A549 (cell line): ENCODE data around the gene NIPAL3. TPM values are rescaled to one million over a fixed set of nuclear protein-coding genes. Genes with fewer than 3 reads are reported as not detected.

Source experiments
- ATAC-seq, 2 experiments: fragments of 200-7000 bp in 1 of 2; fragments of >200 bp in 1 of 2; cut with Nextera tagmentation in 1 of 2; cut with Tn5 transposase in 1 of 2; 3 replicates each; pipeline versions ENCODE4 v1.8.0 to v1.9.1; 2018 to 2020; ENCODE audit warnings: mild to moderate bottlenecking in 1 of 2, moderate library complexity in 1 of 2
- CTCF ChIA-PET: fragments of 300-600 bp; sonication (Branson Sonifier 250); formaldehyde crosslinking; extraction: SDS; loops from one replicate; lab custom pipeline; 2021; ENCODE audit warnings: antibody characterized with exemption, inconsistent platforms; lab: Yijun Ruan, JAX
- POLR2A ChIA-PET: fragments of 350-600 bp; formaldehyde crosslinking; extraction: SDS; loops from one replicate; lab custom pipeline; 2021; ENCODE audit warnings: antibody characterized with exemption, inconsistent platforms; lab: Yijun Ruan, JAX
- DNase-seq, 2 experiments: peaks; one replicate each; pipeline versions ENCODE4 v3.0.0 to v3.0.0-alpha.2; 2011 to 2016; ENCODE audit warnings: low read depth in 1 of 2, low spot score in 1 of 2
- FAIRE-seq: peaks from 2 replicates; lab custom pipeline; 2011; peaks lifted over from hg19 to GRCh38; lab: Jason Lieb, UNC
- H3K27ac ChIP-seq, 2 experiments: fragments of >200 bp; sonication (Bioruptor Twin); formaldehyde crosslinking; 3 replicates each; pipeline ENCODE4 v1.5.1; 2016 to 2017
- H3K4me1 ChIP-seq: fragments of >200 bp; sonication (Bioruptor Twin); formaldehyde crosslinking; 3 replicates; pipeline ENCODE4 v1.6.1; 2016
- H3K4me2 ChIP-seq: fragments of >200 bp; sonication (Bioruptor Twin); formaldehyde crosslinking; 3 replicates; pipeline ENCODE4 v1.6.1; 2016
- H3K4me3 ChIP-seq: fragments of >200 bp; sonication (Bioruptor Twin); formaldehyde crosslinking; 3 replicates; pipeline ENCODE4 v1.5.1; 2016
- H3K9me3 ChIP-seq: fragments of >200 bp; sonication (Bioruptor Twin); formaldehyde crosslinking; 3 replicates; pipeline ENCODE4 v1.6.1; 2016
- CEBPB ChIP-seq, 2 experiments: fragments of >200 bp in 1 of 2; sonication (Bioruptor Twin) in 1 of 2; formaldehyde crosslinking in 1 of 2; IDR thresholded peaks; 2 replicates each; pipeline ENCODE4 v1.6.1; 2012 to 2016
- EHF ChIP-seq: fragments of 250-450 bp; sonication (Bioruptor Pico); IDR thresholded peaks from 2 replicates; pipeline ENCODE4 v1.5.0; 2020; ENCODE audit warnings: mild to moderate bottlenecking
- HEYL ChIP-seq: fragments of 250-450 bp; sonication (Bioruptor Pico); IDR thresholded peaks from 2 replicates; pipeline ENCODE4 v1.8.0; 2021; ENCODE audit warnings: mild to moderate bottlenecking, moderate library complexity
- MAFK ChIP-seq: fragments of 450-650 bp; IDR thresholded peaks from 2 replicates; pipeline ENCODE4 v1.6.1; 2014; ENCODE audit not compliant: partially characterized antibody
- PHF8 ChIP-seq: fragments of 200-600 bp; sonication (generic); IDR thresholded peaks from 2 replicates; pipeline ENCODE4 v1.6.1; 2016; ENCODE audit warnings: low read depth, mild to moderate bottlenecking, antibody characterized with exemption, moderate library complexity, borderline replicate concordance
- POLR2A ChIP-seq: IDR thresholded peaks from 2 replicates; pipeline ENCODE4 v1.6.1; 2012; ENCODE audit warnings: mild to moderate bottlenecking, low read length
- RAD21 ChIP-seq, 2 experiments: fragments of >200 bp in 1 of 2; sonication (Bioruptor Twin) in 1 of 2; formaldehyde crosslinking in 1 of 2; IDR thresholded peaks in 1 of 2; conservative IDR thresholded peaks in 1 of 2; 2 replicates in 1 of 2; 3 replicates in 1 of 2; pipeline ENCODE4 v1.6.1; 2012 to 2018; ENCODE audit warnings: inconsistent platforms in 1 of 2
- REST ChIP-seq: fragments of 200-600 bp; sonication (generic); IDR thresholded peaks from 2 replicates; pipeline ENCODE4 v1.6.1; 2016; ENCODE audit warnings: antibody characterized with exemption, mild to moderate bottlenecking, moderate library complexity
- RFX5 ChIP-seq: fragments of 450-650 bp; IDR thresholded peaks from 2 replicates; pipeline ENCODE4 v1.7.1; 2014; ENCODE audit warnings: antibody characterized with exemption, mild to moderate bottlenecking, moderate library complexity
- TP53 ChIP-seq: fragments of 250-450 bp; sonication (Bioruptor Pico); IDR thresholded peaks from 2 replicates; pipeline ENCODE4 v1.5.0; 2021; ENCODE audit warnings: mild to moderate bottlenecking, moderate library complexity
- WGBS: methylation state at CpG from one replicate; pipeline ENCODE4 v1.1.6; 2017; ENCODE audit errors: missing lambda C conversion rate; 5-methylcytosine and 5-hydroxymethylcytosine counted together
- polyA plus RNA-seq, 4 experiments: library from polyadenylated mRNA; depleted of rRNA in 3 of 4; stranded (reverse); fragments of >200 nt; fragmentation: RNase III in 1 of 4; extraction: RNeasy Plus Mini Kit Qiagen cat#74134 plus additional on column Dnase treatment in 1 of 4; gene quantifications; 2 replicates in 3 of 4; 3 replicates in 1 of 4; pipeline ENCODE4 v1.2.3, GENCODE V29; 2011 to 2017
- TF ChIP-seq, protein P1 (sequence below): fragments of >200 bp; sonication (Bioruptor Twin); formaldehyde crosslinking; IDR thresholded peaks from 3 replicates; pipeline ENCODE4 v1.6.1; 2016

The NIPAL3 gene
- polyA plus RNA-seq, 2 of the 4 experiments (the other 2 are of a cell fraction) = 5.1 to 10.4 TPM

DNA sequence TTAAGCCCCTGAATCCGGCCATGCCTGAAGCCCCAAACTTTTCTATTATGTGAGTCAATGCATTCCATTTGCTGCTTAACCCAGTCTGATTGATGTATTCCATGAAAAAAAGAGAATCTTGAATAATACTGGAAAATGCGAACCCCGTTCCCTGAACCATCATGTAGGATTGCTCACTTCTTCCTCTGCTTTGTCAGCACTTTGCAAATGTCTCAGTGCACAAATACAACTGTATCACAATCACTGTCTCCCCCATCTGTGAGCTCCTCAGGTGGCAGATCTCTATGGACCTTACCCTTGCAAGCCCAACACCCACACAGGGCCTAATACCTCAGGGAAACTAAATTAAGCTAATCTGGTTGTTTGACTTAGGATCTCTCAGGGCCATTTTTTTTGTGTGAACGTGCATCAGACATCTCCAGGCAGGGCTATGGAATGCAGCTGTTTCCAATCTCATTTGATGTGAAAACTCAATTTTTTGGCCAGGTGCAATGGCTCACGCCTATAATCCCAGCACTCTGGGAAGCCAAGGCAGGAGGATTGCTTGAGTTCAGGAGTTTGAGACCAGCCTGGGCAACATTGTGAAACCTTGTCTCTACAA is 84.9 kb downstream of the NIPAL3 start:
- no peak overlapping the region for H3K4me3 ChIP-seq
- no peak for ATAC-seq
- CTCF ChIA-PET = interaction anchor here (1.1 to 2.2 kb wide), 3 partner anchors 14 to 87 kb away, joined by 3 to 6 read pairs (median 5); partner anchors contain the start of gene NIPAL3

GRCh38 chr1:24501371-24502064 is 85.9 kb downstream of the NIPAL3 start:
- Histone ChIP-seq H3K27ac (peak overlapping the region; percentile 86 to 98), H3K4me3 (peak overlapping the region; percentile 68), H3K4me2 (peak overlapping the region; percentile 94), H3K4me1 (peaks cover 20% of the 10 kb centered on the region), H3K9me3 (no peaks in the 10 kb centered on the region)
- peak; percentile 36 to 56; a peak in 3 of 6 replicates for ATAC-seq
- peak; percentile 21 to 44 for DNase-seq
- FAIRE-seq = no peak
- TF ChIP-seq EHF (CRISPR knock-in tag) (no peak), CEBPB (IDR thresholded peaks at IDR 0.05) (peak in 1 of 2 experiments; percentile 52; a peak in 1 of 4 replicates)
- CTCF ChIA-PET = interaction anchor here (0.6 to 2.2 kb wide), 11 partner anchors 11 to 302 kb away, joined by 3 to 6 read pairs (median 3); partner anchors contain the start of gene NIPAL3
- WGBS = 46% methylated on average over 15 of the region's 16 CpGs
- POLR2A ChIA-PET = interaction anchor here (1.0 to 2.3 kb wide), 6 partner anchors 9 to 108 kb away, joined by 3 to 14 read pairs (median 4); partner anchors contain the start of genes NIPAL3 and STPG1

More for the DNA sequence above, 84.9 kb downstream of the NIPAL3 start:
- TF ChIP-seq, protein P1, sequence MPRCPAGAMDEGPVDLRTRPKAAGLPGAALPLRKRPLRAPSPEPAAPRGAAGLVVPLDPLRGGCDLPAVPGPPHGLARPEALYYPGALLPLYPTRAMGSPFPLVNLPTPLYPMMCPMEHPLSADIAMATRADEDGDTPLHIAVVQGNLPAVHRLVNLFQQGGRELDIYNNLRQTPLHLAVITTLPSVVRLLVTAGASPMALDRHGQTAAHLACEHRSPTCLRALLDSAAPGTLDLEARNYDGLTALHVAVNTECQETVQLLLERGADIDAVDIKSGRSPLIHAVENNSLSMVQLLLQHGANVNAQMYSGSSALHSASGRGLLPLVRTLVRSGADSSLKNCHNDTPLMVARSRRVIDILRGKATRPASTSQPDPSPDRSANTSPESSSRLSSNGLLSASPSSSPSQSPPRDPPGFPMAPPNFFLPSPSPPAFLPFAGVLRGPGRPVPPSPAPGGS = no peak
- TF ChIP-seq REST (no peak), MAFK (peak; percentile 36)
- H3K4me2 ChIP-seq = no peak overlapping the region; the same call in 2 of the 3 replicates
- H3K9me3 ChIP-seq = no peaks in the 10 kb centered on the region
- DNase-seq (no peak), FAIRE-seq (no peak)
- peaks cover 20% of the 10 kb centered on the region for H3K4me1 ChIP-seq
- 94% methylated on average over 5 of the region's 5 CpGs for WGBS
- POLR2A ChIA-PET = no interaction called here
- peak overlapping the region in 1 of 2 experiments; percentile 98; a peak in 1 of 6 replicates for H3K27ac ChIP-seq

- Histone ChIP-seq H3K4me2 (peak overlapping the region; percentile 94), H3K27ac (peak overlapping the region; percentile 86 to 98), H3K4me1 (peaks cover 20% of the 10 kb centered on the region), H3K9me3 (no peaks in the 10 kb centered on the region), H3K4me3 (peak overlapping the region; percentile 68)
- ChIA-PET CTCF (interaction anchor here (0.6 to 2.2 kb wide), 6 partner anchors 14 to 135 kb away, joined by 3 to 6 read pairs (median 3); no protein-coding TSS in a partner anchor), POLR2A (interaction anchor here (1.0 to 2.3 kb wide), 7 partner anchors 9 to 108 kb away, joined by 3 to 14 read pairs (median 4); partner anchors contain the start of genes NIPAL3 and STPG1)
- ATAC-seq (peak; percentile 83 to 85), DNase-seq (peak; percentile 48 to 69), FAIRE-seq (no peak)
- TF ChIP-seq, protein P1 = 0 out of 3 replicates have a peak, but pooled peaks have one; percentile 6
- TF ChIP-seq RAD21 (conservative IDR thresholded peaks at IDR 0.05 in 1 of 2, IDR thresholded peaks at IDR 0.05 in 1 of 2) = no peak
- TF ChIP-seq TP53 (CRISPR knock-in tag) = no peak
- TF ChIP-seq HEYL (CRISPR knock-in tag) = no peak
- peak; percentile 48; the same call in 1 of the 2 replicates for TF ChIP-seq RFX5
- TF ChIP-seq PHF8 = peak; percentile 52; the same call in 1 of the 2 replicates
- TF ChIP-seq POLR2A = peak; percentile 42
- WGBS = 1% methylated on average over 25 of the region's 39 CpGs
Measured at GRCh38 chr1:24502065-24502708, 86.6 kb downstream of the NIPAL3 start.
